ENCODE measurements around the gene RPA3. TPM values are rescaled to one million over a fixed set of nuclear protein-coding genes. Genes with fewer than 3 reads are reported as not detected.

The RPA3 gene
- polyA plus RNA-seq, 1 donor = 30.5 TPM

GRCh38 chr7:7751243-7752092 is 33.1 kb upstream of the RPA3 start:
- no peak overlapping the region for H3K4me3 ChIP-seq (ENCODE audit: low read length)
- peak; percentile 26 to 77 for DNase-seq
- H3K27ac ChIP-seq (ENCODE audit: low read length) = peak overlapping the region; percentile 32
- no peaks in the 10 kb centered on the region for H3K36me3 ChIP-seq (ENCODE audit: control insufficient read depth, insufficient read depth, low read length)
- H3K27me3 ChIP-seq (ENCODE audit: control insufficient read depth, insufficient read depth, low read length) = no peaks in the 10 kb centered on the region
- peaks cover 5% of the 10 kb centered on the region for H3K4me1 ChIP-seq (ENCODE audit: control insufficient read depth, insufficient read depth, low read length)
- no peaks in the 10 kb centered on the region for H3K9me3 ChIP-seq (ENCODE audit: control insufficient read depth, low read depth, low read length)
- WGBS (ENCODE audit: insufficient coverage, low lambda C conversion rate) = no CpG with 5 or more reads among the region's 3 CpGs

DNA sequence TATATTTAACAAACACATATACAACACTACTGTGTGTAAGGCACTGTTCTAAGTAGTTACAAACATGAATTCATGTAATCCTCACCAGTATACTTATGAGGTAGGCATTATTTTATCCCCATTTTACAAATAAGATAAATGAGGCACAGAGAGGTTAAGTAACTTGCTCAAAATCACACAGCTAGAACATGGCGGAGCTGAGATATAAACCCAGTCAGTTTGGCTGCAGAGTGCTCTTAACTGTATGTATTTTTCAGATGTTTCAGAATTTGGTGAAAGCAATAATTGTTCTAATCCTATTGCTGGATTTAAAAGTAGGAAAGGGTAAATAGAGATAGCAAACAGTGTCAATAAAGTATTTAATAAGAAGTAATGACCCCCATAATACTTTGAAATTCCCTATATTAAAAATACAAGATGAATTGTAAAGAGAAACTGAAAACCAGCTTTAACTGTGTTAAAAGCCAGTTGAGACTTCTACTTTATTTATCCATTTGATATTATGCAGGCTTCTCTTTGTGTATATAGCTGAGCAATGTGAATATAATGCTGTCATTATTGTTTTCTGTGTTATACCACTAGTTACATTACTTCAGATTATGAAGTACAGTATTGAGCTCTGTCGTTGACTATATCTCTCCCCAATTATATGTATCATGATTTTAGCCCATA is 32.3 kb upstream of the RPA3 start:
- H3K4me3 ChIP-seq (ENCODE audit: low read length) = no peak overlapping the region
- no peaks in the 10 kb centered on the region for H3K36me3 ChIP-seq (ENCODE audit: control insufficient read depth, insufficient read depth, low read length)
- no peak for DNase-seq
- H3K27ac ChIP-seq (ENCODE audit: low read length) = no peak overlapping the region
- 86% methylated on average over 1 of the region's 2 CpGs for WGBS (ENCODE audit: insufficient coverage, low lambda C conversion rate)
- no peaks in the 10 kb centered on the region for H3K9me3 ChIP-seq (ENCODE audit: control insufficient read depth, low read depth, low read length)
- peaks cover 5% of the 10 kb centered on the region for H3K4me1 ChIP-seq (ENCODE audit: control insufficient read depth, insufficient read depth, low read length)
- H3K27me3 ChIP-seq (ENCODE audit: control insufficient read depth, insufficient read depth, low read length) = no peaks in the 10 kb centered on the region

DNA sequence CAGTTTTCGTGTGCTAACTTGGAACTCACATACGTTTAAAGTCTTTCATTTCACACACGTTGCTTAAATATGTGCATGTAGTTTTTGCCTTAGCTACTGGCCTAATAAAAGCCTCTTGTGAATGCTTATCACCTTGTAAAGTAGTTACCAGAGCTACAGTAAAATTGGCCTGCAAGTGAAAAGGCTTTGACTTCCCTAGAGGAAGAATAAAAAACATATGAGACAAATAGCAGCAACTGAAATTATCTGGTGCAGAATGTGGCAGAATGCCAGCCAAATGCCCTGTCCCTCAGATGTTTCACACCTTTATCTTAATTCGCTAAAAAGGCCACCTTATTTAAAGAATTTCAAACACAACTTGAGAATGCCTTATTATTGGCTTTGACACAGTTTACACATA is 28.1 kb upstream of the RPA3 start:
- Histone ChIP-seq H3K27ac (ENCODE audit: low read length) (no peak overlapping the region), H3K27me3 (ENCODE audit: control insufficient read depth, insufficient read depth, low read length) (no peaks in the 10 kb centered on the region), H3K4me1 (ENCODE audit: control insufficient read depth, insufficient read depth, low read length) (peaks cover 2% of the 10 kb centered on the region), H3K9me3 (ENCODE audit: control insufficient read depth, low read depth, low read length) (no peaks in the 10 kb centered on the region), H3K4me3 (ENCODE audit: low read length) (no peak overlapping the region), H3K36me3 (ENCODE audit: control insufficient read depth, insufficient read depth, low read length) (no peaks in the 10 kb centered on the region)
- DNase-seq = peak in 1 of 2 donors; percentile 21
- 50% methylated on average over 1 of the region's 4 CpGs for WGBS (ENCODE audit: insufficient coverage, low lambda C conversion rate)

DNA sequence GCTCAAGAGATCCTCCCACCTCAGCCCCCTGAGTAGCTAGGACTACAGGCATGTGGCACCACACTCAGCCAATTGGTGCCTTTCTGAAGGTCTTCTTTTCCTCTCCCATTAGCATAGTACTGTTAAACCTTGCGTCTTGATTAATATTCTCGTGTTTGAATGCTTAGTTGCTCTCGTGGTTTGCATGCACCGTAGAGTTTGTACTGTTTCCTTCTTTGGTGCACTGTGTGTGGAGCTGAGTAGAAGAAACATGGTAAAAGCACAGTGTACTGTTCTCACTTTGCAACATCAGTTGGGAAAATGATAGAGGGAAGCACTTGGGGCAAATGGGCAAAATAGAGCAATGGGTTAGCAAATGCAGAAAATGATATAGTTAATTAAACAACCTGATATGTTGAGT is 27.6 kb upstream of the RPA3 start:
- Histone ChIP-seq H3K4me1 (ENCODE audit: control insufficient read depth, insufficient read depth, low read length) (no peaks in the 10 kb centered on the region), H3K4me3 (ENCODE audit: low read length) (no peak overlapping the region), H3K27ac (ENCODE audit: low read length) (no peak overlapping the region), H3K36me3 (ENCODE audit: control insufficient read depth, insufficient read depth, low read length) (no peaks in the 10 kb centered on the region), H3K27me3 (ENCODE audit: control insufficient read depth, insufficient read depth, low read length) (no peaks in the 10 kb centered on the region), H3K9me3 (ENCODE audit: control insufficient read depth, low read depth, low read length) (no peaks in the 10 kb centered on the region)
- no peak for DNase-seq
- WGBS (ENCODE audit: insufficient coverage, low lambda C conversion rate) = no CpG with 5 or more reads among the region's 4 CpGs

DNA sequence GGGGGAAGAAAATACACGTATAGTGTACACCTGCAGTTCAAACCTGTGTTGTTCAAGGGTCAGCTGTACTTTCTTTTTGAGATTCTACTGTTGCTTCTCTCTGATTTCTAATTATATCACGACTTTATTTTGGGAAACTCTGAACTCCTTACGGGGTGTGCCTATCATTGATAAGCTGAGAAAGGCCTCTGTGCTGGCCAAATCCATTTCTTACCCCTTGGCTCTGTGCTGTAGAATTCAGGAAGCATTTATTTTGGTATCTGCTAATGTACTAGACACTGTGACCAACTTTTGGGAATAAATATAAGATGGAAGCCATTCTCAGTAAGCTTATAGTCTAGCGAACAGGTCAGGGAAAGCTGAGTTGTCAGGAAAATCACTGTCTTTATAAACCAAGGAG is 26.9 kb upstream of the RPA3 start:
- Histone ChIP-seq H3K27ac (ENCODE audit: low read length) (no peak overlapping the region), H3K4me3 (ENCODE audit: low read length) (no peak overlapping the region), H3K27me3 (ENCODE audit: control insufficient read depth, insufficient read depth, low read length) (no peaks in the 10 kb centered on the region), H3K9me3 (ENCODE audit: control insufficient read depth, low read depth, low read length) (no peaks in the 10 kb centered on the region), H3K36me3 (ENCODE audit: control insufficient read depth, insufficient read depth, low read length) (no peaks in the 10 kb centered on the region), H3K4me1 (ENCODE audit: control insufficient read depth, insufficient read depth, low read length) (no peaks in the 10 kb centered on the region)
- DNase-seq = no peak
- 94% methylated on average over 2 of the region's 4 CpGs for WGBS (ENCODE audit: insufficient coverage, low lambda C conversion rate)

DNA sequence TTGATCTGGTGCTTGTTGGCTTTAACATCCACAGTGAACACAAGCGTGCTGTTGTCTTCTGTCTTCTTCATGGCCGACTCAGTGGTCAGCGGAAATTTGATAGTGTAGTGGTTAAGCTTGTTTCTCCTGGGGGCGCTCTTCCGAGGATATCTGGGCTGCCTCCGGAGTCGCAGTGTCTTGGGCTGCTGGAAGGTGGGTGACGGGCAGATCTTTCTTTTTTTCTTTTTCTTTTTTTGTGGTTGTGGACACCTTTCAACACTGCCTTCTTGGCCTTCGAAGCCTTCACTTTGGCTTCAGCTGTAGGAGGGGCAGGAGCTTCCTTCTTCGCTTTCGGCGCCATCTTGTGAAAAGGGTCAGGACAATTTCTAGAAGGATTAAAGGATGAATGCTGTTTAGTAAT is 23.8 kb upstream of the RPA3 start:
- WGBS (ENCODE audit: insufficient coverage, low lambda C conversion rate) = no CpG with 5 or more reads among the region's 12 CpGs
- Histone ChIP-seq H3K36me3 (ENCODE audit: control insufficient read depth, insufficient read depth, low read length) (no peaks in the 10 kb centered on the region), H3K4me3 (ENCODE audit: low read length) (no peak overlapping the region), H3K4me1 (ENCODE audit: control insufficient read depth, insufficient read depth, low read length) (no peaks in the 10 kb centered on the region), H3K9me3 (ENCODE audit: control insufficient read depth, low read depth, low read length) (no peaks in the 10 kb centered on the region), H3K27ac (ENCODE audit: low read length) (no peak overlapping the region), H3K27me3 (ENCODE audit: control insufficient read depth, insufficient read depth, low read length) (no peaks in the 10 kb centered on the region)
- DNase-seq = no peak

DNA sequence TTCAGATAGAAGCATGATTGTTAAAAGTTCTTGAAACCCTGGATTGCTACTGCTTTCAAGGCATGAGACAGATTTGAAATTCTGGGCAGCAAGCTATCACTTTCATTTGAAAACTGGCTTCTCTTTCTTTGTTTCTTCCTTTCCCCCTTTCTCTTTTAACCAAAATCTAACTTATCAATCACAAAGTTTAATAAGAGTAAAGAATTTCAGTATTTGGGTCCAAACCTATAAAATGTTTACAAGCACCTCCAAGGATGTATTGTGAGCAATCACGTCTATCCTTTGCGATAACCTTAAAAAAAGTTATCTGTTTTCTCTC is 21.6 kb upstream of the RPA3 start:
- Histone ChIP-seq H3K9me3 (ENCODE audit: control insufficient read depth, low read depth, low read length) (no peaks in the 10 kb centered on the region), H3K4me1 (ENCODE audit: control insufficient read depth, insufficient read depth, low read length) (no peaks in the 10 kb centered on the region), H3K27ac (ENCODE audit: low read length) (no peak overlapping the region), H3K4me3 (ENCODE audit: low read length) (no peak overlapping the region), H3K36me3 (ENCODE audit: control insufficient read depth, insufficient read depth, low read length) (no peaks in the 10 kb centered on the region), H3K27me3 (ENCODE audit: control insufficient read depth, insufficient read depth, low read length) (no peaks in the 10 kb centered on the region)
- 20% methylated on average over 1 of the region's 2 CpGs for WGBS (ENCODE audit: insufficient coverage, low lambda C conversion rate)
- no peak for DNase-seq

DNA sequence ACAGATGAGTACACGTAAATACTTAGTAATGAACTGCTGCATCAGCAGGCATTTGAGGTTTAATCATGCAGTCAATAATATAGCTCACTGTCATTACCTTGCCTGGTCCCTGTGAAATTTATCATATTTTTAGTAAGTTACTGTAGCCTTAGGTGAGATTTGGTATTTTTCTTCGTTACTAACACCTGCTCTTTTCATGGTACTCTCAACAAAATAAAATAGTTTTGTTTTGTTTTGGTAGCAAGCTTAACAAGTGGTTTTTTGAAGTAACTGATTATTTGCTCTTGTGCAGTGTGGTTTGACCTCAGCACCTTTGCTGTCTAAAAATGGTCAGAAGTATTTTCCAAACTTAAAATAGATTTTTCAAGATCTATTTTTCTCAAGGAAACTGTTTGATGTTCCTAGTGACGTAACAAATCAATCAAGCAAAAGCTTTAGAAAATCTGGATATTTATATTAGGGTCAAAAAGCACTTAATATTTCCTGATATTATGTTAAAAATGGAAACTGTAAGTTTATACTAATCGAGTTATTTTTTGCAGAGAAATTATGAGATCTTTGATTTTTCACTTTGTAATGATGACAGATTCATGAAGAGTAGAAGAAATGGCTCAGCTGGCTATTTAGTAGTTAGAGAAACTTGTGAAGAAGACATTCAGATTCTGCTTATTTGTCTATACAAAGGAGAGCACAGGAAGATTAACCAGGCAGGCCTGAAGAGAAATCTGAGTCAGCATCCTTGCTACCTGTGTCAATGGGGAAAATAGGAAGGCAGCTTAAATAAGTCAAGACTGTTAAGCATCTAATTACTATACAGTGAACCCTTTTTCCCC is 21.0 kb upstream of the RPA3 start:
- Histone ChIP-seq H3K27ac (ENCODE audit: low read length) (no peak overlapping the region), H3K4me1 (ENCODE audit: control insufficient read depth, insufficient read depth, low read length) (no peaks in the 10 kb centered on the region), H3K27me3 (ENCODE audit: control insufficient read depth, insufficient read depth, low read length) (no peaks in the 10 kb centered on the region), H3K9me3 (ENCODE audit: control insufficient read depth, low read depth, low read length) (no peaks in the 10 kb centered on the region), H3K36me3 (ENCODE audit: control insufficient read depth, insufficient read depth, low read length) (no peaks in the 10 kb centered on the region), H3K4me3 (ENCODE audit: low read length) (no peak overlapping the region)
- no peak for DNase-seq
- 93% methylated on average over 3 of the region's 4 CpGs for WGBS (ENCODE audit: insufficient coverage, low lambda C conversion rate)

DNA sequence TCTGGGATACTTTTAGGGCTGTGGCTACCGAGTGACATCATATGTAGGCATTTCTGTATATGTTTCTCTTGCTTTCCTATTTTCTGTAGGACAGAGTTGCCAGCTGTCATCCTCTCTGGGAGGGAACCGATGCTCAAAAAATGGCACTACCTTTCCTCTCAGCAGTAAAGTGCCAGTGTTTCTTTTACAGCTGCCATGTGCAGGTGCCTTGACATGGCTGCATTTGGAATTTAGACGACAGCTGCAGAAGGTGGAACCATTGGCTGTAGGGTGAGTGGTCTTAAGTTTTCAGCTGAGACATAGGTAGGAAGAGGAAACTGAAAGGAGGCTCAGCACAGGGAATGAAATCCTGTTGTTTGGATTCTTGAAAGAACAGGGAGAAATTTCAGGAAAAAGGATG is 20.2 kb upstream of the RPA3 start:
- Histone ChIP-seq H3K27ac (ENCODE audit: low read length) (no peak overlapping the region), H3K36me3 (ENCODE audit: control insufficient read depth, insufficient read depth, low read length) (no peaks in the 10 kb centered on the region), H3K9me3 (ENCODE audit: control insufficient read depth, low read depth, low read length) (no peaks in the 10 kb centered on the region), H3K4me3 (ENCODE audit: low read length) (no peak overlapping the region), H3K27me3 (ENCODE audit: control insufficient read depth, insufficient read depth, low read length) (no peaks in the 10 kb centered on the region), H3K4me1 (ENCODE audit: control insufficient read depth, insufficient read depth, low read length) (no peaks in the 10 kb centered on the region)
- 83% methylated on average over 1 of the region's 3 CpGs for WGBS (ENCODE audit: insufficient coverage, low lambda C conversion rate)
- DNase-seq = no peak

DNA sequence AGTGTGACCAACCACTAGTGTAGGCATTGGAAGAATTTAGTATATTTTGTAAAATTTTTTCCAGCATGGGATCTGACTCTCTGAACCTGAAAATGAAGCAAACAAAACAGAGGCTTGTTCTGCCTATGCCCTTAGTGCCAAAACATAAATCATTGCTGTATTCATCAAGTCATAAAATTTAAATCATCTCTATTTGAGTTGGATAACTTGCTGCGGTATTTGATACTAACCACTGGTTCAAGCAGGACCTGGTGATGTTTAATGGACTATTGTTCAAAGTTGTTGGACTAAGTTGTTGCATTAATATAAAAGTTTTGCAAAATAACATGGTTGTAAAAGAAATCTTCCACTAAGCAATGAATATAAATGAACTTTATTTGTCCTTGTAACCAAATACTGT is 19.8 kb upstream of the RPA3 start:
- Histone ChIP-seq H3K36me3 (ENCODE audit: control insufficient read depth, insufficient read depth, low read length) (no peaks in the 10 kb centered on the region), H3K4me1 (ENCODE audit: control insufficient read depth, insufficient read depth, low read length) (no peaks in the 10 kb centered on the region), H3K27ac (ENCODE audit: low read length) (no peak overlapping the region), H3K4me3 (ENCODE audit: low read length) (no peak overlapping the region), H3K9me3 (ENCODE audit: control insufficient read depth, low read depth, low read length) (no peaks in the 10 kb centered on the region), H3K27me3 (ENCODE audit: control insufficient read depth, insufficient read depth, low read length) (no peaks in the 10 kb centered on the region)
- DNase-seq = no peak
- no CpG with 5 or more reads among the region's 1 CpG for WGBS (ENCODE audit: insufficient coverage, low lambda C conversion rate)

Measured in large intestine (tissue), 3 donors.